CD4-positive, alpha-beta T cell (primary cell): Measurements from ENCODE around the gene MEGF8. TPM values are rescaled to one million over a fixed set of nuclear protein-coding genes. Genes with fewer than 3 reads are reported as not detected.

Experiments
- ATAC-seq: fragments of 200-7000 bp; cut with Tn5 transposase; one replicate; pipeline ENCODE4 v1.10.0; 2022; ENCODE audit warnings: mild to moderate bottlenecking; ENCODE audit not compliant: poor library complexity
- CTCF ChIA-PET: fragments of 350-600 bp; sonication (Branson Sonifier 250); formaldehyde crosslinking; loops from one replicate; lab custom pipeline; 2021; ENCODE audit warnings: antibody characterized with exemption, inconsistent platforms; lab: Charles Lee
- POLR2A ChIA-PET: fragments of 350-600 bp; sonication (Branson Sonifier 250); formaldehyde crosslinking; loops from one replicate; lab custom pipeline; 2021; ENCODE audit warnings: antibody characterized with exemption, inconsistent platforms; lab: Charles Lee
- DNase-seq, 14 experiments: peaks; one replicate each; pipeline ENCODE4 v3.0.0-alpha.2; 2013 to 2020; ENCODE audit warnings: mixed read lengths in 2 of 14
- H3K27ac ChIP-seq, 2 donors: one replicate each; pipeline versions ENCODE4 v1.5.1 to v1.7.0; 2013; ENCODE audit warnings: low read length in 2 of 2, low read depth in 1 of 2, mild to moderate bottlenecking in 1 of 2
- H3K27me3 ChIP-seq, 2 experiments: 1 replicate in 1 of 2; 2 replicates in 1 of 2; pipeline versions ENCODE4 v1.6.1 to v1.7.0; 2013; ENCODE audit warnings: low read length in 2 of 2, control low read depth in 1 of 2, mild to moderate bottlenecking in 1 of 2, moderate library complexity in 1 of 2; ENCODE audit not compliant: insufficient read depth in 2 of 2, control insufficient read depth in 1 of 2
- H3K36me3 ChIP-seq: one replicate; pipeline ENCODE4 v1.6.1; 2013; ENCODE audit warnings: low read length, control low read depth; ENCODE audit not compliant: insufficient read depth
- H3K4me1 ChIP-seq: one replicate; pipeline ENCODE4 v1.6.1; 2013; ENCODE audit warnings: low read length, control low read depth; ENCODE audit not compliant: insufficient read depth
- H3K4me3 ChIP-seq: one replicate; pipeline ENCODE4 v1.5.1; 2013; ENCODE audit warnings: mild to moderate bottlenecking, low read length, moderate library complexity
- H3K9me3 ChIP-seq, 2 experiments: 1 replicate in 1 of 2; 2 replicates in 1 of 2; pipeline versions ENCODE4 v1.6.1 to v1.7.0; 2013; ENCODE audit warnings: low read length in 2 of 2, mild to moderate bottlenecking in 2 of 2, control low read depth in 1 of 2, moderate library complexity in 1 of 2; ENCODE audit not compliant: control insufficient read depth in 1 of 2, insufficient read depth in 1 of 2
- H3K27ac Mint-ChIP-seq: one replicate; pipeline ENCODE4 v1.8.0; 2020; ENCODE audit warnings: mixed read lengths
- H3K27me3 Mint-ChIP-seq: one replicate; pipeline ENCODE4 v1.8.0; 2021; ENCODE audit warnings: mixed read lengths
- H3K36me3 Mint-ChIP-seq: one replicate; pipeline ENCODE4 v1.8.0; 2021; ENCODE audit warnings: low read depth, mixed read lengths
- H3K4me1 Mint-ChIP-seq: one replicate; pipeline ENCODE4 v1.8.0; 2021; ENCODE audit warnings: low read depth, mixed read lengths
- H3K4me3 Mint-ChIP-seq: one replicate; pipeline ENCODE4 v1.8.0; 2020; ENCODE audit warnings: mild to moderate bottlenecking, mixed read lengths
- H3K9me3 Mint-ChIP-seq: one replicate; pipeline ENCODE4 v1.8.0; 2020; ENCODE audit warnings: mixed read lengths
- intact Hi-C, 2 experiments: fragments of 100-400 bp; cut with DNase I in 1 of 2; cut with micrococcal nuclease in 1 of 2; formaldehyde crosslinking; loops; one replicate each; pipeline versions ENCODE4 v1.15.1 to v1.9.0; 2023 to 2025; cut with DNase I, micrococcal nuclease
- total RNA-seq, 174 experiments: library from RNA in 2 of 174; stranded (reverse) in 2 of 174; gene quantifications; one replicate each; pipeline ENCODE4 v1.2.3 and lab custom pipeline; 2021 to 2026
- TF ChIP-seq, protein P1 (sequence below): fragments of 200-600 bp; IDR thresholded peaks from one replicate; pipeline ENCODE4 v1.8.0; 2022; ENCODE audit warnings: antibody characterized with exemption, mild to moderate bottlenecking

Gene MEGF8
- total RNA-seq, 2 experiments from 2014 or later = 4.1 to 4.2 TPM

DNA sequence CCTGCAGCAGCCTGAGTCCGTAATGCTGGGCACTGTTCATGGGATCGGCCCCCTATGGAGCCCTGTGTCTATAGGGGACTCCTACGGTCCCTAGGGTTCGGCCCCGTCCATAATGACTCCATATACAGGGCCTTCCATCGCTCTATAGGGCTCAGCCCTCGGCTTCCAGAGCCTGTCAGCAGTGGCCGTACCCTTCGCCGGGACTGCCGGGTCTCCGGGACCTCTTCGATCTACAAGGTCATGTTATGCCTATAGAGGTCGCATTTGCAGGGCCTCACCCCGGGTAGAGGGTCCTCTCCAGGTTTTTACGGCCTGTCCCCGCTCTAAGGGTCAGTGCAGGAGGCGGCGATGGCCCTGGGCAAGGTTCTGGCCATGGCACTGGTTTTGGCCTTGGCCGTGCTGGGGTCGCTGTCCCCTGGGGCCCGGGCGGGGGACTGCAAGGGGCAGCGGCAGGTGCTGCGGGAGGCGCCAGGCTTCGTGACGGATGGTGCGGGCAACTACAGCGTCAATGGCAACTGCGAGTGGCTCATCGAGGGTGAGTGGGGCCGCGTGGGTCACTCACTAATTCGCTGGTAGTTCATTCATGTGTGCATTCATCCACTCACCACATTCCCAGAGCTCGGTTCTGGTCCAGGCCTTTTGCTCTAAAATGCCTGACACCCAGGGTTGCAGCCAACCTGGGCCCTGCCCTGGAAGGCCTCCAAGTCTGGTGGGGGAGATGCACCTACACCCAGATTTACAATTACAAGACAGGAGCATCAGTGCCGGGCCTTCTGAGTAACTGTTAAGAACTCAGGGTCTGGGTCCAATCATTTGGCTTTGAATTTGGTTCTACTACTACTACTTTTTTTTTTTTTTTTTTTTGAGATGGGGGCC lies 699 bp downstream of the MEGF8 start:
- ATAC-seq (peak; percentile 4), DNase-seq (peak in 6 of 14 experiments; percentile 4 to 51 (median 18))
- no peaks in the 10 kb centered on the region for H3K9me3 Mint-ChIP-seq
- Histone ChIP-seq H3K9me3 (peaks cover 0 to 4% of the 10 kb centered on the region in 2 experiments), H3K4me3 (peak overlapping the region; percentile 84), H3K4me1 (peaks cover 26% of the 10 kb centered on the region), H3K27me3 (peaks cover 16 to 21% of the 10 kb centered on the region in 2 experiments), H3K36me3 (no peaks in the 10 kb centered on the region), H3K27ac (peak overlapping the region; percentile 46 to 55)
- POLR2A ChIA-PET = no interaction called here
- H3K4me3 Mint-ChIP-seq = peak overlapping the region; percentile 94
- intact Hi-C loops = loop anchor here (1.0 to 10.0 kb wide), 10 partner anchors 24 to 1981 kb away; partner anchors contain the start of genes PAFAH1B3 (in 2 of the 2), PRR19 (in 2 of the 2), C19orf47 (in 1 of the 2) and GSK3A (in 1 of the 2)
- no peaks in the 10 kb centered on the region for H3K36me3 Mint-ChIP-seq
- CTCF ChIA-PET = interaction anchor here (0.6 to 0.8 kb wide), 2 partner anchors 21 to 22 kb away, joined by 3 read pairs; no protein-coding TSS in a partner anchor
- peaks cover 25% of the 10 kb centered on the region for H3K27me3 Mint-ChIP-seq
- TF ChIP-seq, protein P1, sequence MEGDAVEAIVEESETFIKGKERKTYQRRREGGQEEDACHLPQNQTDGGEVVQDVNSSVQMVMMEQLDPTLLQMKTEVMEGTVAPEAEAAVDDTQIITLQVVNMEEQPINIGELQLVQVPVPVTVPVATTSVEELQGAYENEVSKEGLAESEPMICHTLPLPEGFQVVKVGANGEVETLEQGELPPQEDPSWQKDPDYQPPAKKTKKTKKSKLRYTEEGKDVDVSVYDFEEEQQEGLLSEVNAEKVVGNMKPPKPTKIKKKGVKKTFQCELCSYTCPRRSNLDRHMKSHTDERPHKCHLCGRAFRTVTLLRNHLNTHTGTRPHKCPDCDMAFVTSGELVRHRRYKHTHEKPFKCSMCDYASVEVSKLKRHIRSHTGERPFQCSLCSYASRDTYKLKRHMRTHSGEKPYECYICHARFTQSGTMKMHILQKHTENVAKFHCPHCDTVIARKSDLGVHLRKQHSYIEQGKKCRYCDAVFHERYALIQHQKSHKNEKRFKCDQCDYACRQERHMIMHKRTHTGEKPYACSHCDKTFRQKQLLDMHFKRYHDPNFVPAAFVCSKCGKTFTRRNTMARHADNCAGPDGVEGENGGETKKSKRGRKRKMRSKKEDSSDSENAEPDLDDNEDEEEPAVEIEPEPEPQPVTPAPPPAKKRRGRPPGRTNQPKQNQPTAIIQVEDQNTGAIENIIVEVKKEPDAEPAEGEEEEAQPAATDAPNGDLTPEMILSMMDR = peak; percentile 14
- peak overlapping the region; percentile 50 for H3K27ac Mint-ChIP-seq
- peaks cover 25% of the 10 kb centered on the region for H3K4me1 Mint-ChIP-seq

DNA sequence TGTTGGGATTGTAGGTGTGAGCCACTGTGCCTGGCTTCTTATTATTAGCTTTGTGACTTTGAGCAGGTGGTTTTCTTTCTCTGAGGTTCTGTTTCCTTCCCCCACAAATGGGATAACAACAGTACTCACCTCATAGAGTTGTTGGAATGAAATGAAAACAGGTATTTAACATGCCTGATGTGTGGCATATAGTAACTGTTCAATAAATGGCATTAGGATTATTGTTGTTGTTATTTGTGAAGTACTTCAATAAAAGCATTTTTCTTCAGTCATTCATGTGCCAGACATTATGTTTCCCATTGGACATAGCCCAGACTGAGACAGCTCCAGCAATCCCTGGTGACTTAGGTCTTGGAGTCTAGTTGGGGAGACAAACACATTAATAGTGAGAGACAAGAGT lies 1.5 kb downstream of the MEGF8 start:
- peaks cover 25% of the 10 kb centered on the region for H3K4me1 Mint-ChIP-seq
- H3K36me3 Mint-ChIP-seq = no peaks in the 10 kb centered on the region
- H3K27me3 Mint-ChIP-seq = peaks cover 20% of the 10 kb centered on the region
- TF ChIP-seq, protein P1 = no peak
- peaks cover 16 to 21% of the 10 kb centered on the region in 2 experiments for H3K27me3 ChIP-seq
- peak overlapping the region; percentile 94 for H3K4me3 Mint-ChIP-seq
- no peaks in the 10 kb centered on the region for H3K9me3 Mint-ChIP-seq
- POLR2A ChIA-PET = no interaction called here
- H3K9me3 ChIP-seq = peaks cover 0 to 4% of the 10 kb centered on the region in 2 experiments
- H3K27ac Mint-ChIP-seq = no peak overlapping the region
- no peak overlapping the region for H3K27ac ChIP-seq
- CTCF ChIA-PET = no interaction called here
- H3K4me1 ChIP-seq = peaks cover 26% of the 10 kb centered on the region
- no peaks in the 10 kb centered on the region for H3K36me3 ChIP-seq
- no peak for DNase-seq
- no peak for ATAC-seq
- intact Hi-C loops = loop anchor here in 1 of 2 experiments (5.0 to 10.0 kb wide), 4 partner anchors 70 to 1982 kb away; partner anchors contain the start of genes C19orf47 and PLD3
- no peak overlapping the region for H3K4me3 ChIP-seq

- Mint-ChIP-seq H3K27ac (no peak overlapping the region), H3K36me3 (no peaks in the 10 kb centered on the region), H3K9me3 (no peaks in the 10 kb centered on the region), H3K4me1 (peaks cover 25% of the 10 kb centered on the region), H3K4me3 (peak overlapping the region; percentile 94), H3K27me3 (peaks cover 16% of the 10 kb centered on the region)
- CTCF ChIA-PET = no interaction called here
- no peak overlapping the region for H3K4me3 ChIP-seq
- H3K27me3 ChIP-seq = peaks cover 16 to 21% of the 10 kb centered on the region in 2 experiments
- H3K4me1 ChIP-seq = peaks cover 26% of the 10 kb centered on the region
- TF ChIP-seq, protein P1 = no peak
- no peaks in the 10 kb centered on the region for H3K36me3 ChIP-seq
- ATAC-seq = no peak
- H3K27ac ChIP-seq = no peak overlapping the region
- peaks cover 0 to 4% of the 10 kb centered on the region in 2 experiments for H3K9me3 ChIP-seq
- POLR2A ChIA-PET = no interaction called here
- intact Hi-C loops = loop anchor here in 1 of 2 experiments (5.0 to 10.0 kb wide), 4 partner anchors 70 to 1983 kb away; partner anchors contain the start of genes C19orf47 and PLD3
- no peak for DNase-seq
Measured at GRCh38 chr19:42327381-42327780, 1.9 kb downstream of the MEGF8 start.
